K562 (cell line): ENCODE measurements around the gene DNM1. TPM values are rescaled to one million over a fixed set of nuclear protein-coding genes. Genes with fewer than 3 reads are reported as not detected.

ENCODE experiments used
- CTCFL ChIP-seq: IDR thresholded peaks from 2 replicates; pipeline ENCODE4 v1.6.1; 2011; ENCODE audit warnings: borderline replicate concordance, low read depth, mild to moderate bottlenecking, moderate library complexity, low read length; ENCODE audit not compliant: insufficient read depth, poor library complexity, severe bottlenecking
- ELF4 ChIP-seq: fragments of 450-650 bp; formaldehyde crosslinking; IDR thresholded peaks from 2 replicates; pipeline ENCODE4 v1.4.0; 2022; ENCODE audit warnings: missing genetic modification characterization
- HBP1 ChIP-seq: fragments of 450-650 bp; formaldehyde crosslinking; IDR thresholded peaks from 2 replicates; pipeline ENCODE4 v1.4.0; 2022; ENCODE audit warnings: missing genetic modification characterization
- HDAC1 ChIP-seq, 2 experiments: fragments of 450-650 bp; IDR thresholded peaks; 2 replicates each; pipeline ENCODE4 v1.6.1; 2016 to 2017; ENCODE audit warnings: inconsistent platforms in 1 of 2, mild to moderate bottlenecking in 1 of 2, moderate library complexity in 1 of 2
- THRB ChIP-seq: fragments of 450-650 bp; formaldehyde crosslinking; conservative IDR thresholded peaks from 2 replicates; pipeline ENCODE4 v1.4.0; 2022; ENCODE audit warnings: mild to moderate bottlenecking, missing genetic modification characterization
- TSHZ1 ChIP-seq: fragments of 250-450 bp; sonication (Bioruptor Pico); IDR thresholded peaks from 2 replicates; pipeline ENCODE4 v1.4.0; 2020; ENCODE audit warnings: mild to moderate bottlenecking, moderate library complexity
- ZNF512 ChIP-seq: IDR thresholded peaks from 2 replicates; pipeline ENCODE4 v1.6.1; 2016; ENCODE audit warnings: missing genetic modification characterization, missing compliant biosample characterization
- polyA plus RNA-seq, 8 experiments: library from polyadenylated mRNA; depleted of rRNA in 4 of 8; stranded (reverse) in 5 of 8; unstranded in 3 of 8; fragments of >200 nt; fragmentation: Nextera tagmentation in 2 of 8; fragmentation: Illumina TruSeq in 1 of 8; extraction: Ambion mirVana in 2 of 8; extraction: Trizol in 1 of 8; gene quantifications; 2 replicates each; pipeline versions ENCODE4 v1.2.1 to v1.2.3, GENCODE V29; 2011 to 2014; ENCODE audit warnings: inconsistent platforms in 1 of 8, missing spikeins in 1 of 8
- total RNA-seq, 7 experiments: library from RNA; depleted of rRNA in 6 of 7; stranded (reverse); fragments of >200 nt in 6 of 7; fragmentation: Illumina TruSeq in 2 of 7; extraction: Trizol in 2 of 7; gene quantifications; 2 replicates each; pipeline versions ENCODE4 v1.2.1 to v1.2.3, GENCODE V29; 2011 to 2021; ENCODE audit warnings: low replicate concordance in 1 of 7

The DNM1 gene
- total and polyA plus RNA-seq, 9 of the 15 experiments (the other 6 are each of a cell fraction or from before 2014, with no cell fraction given) = 0.39 to 23.1 (median 9.1) TPM

GRCh38 chr9:128285033-128285784 lies 82.0 kb downstream of the DNM1 start (continued):
- TF ChIP-seq HBP1 (CRISPR knock-in tag) = peak; percentile 79; the same call in 1 of the 2 replicates
- TF ChIP-seq TSHZ1 (CRISPR knock-in tag) = 0 out of 2 replicates have a peak, but pooled peaks have one; percentile 14
- peak; percentile 37 for TF ChIP-seq CTCFL
- TF ChIP-seq THRB (CRISPR knock-in tag) = peak; percentile 81
- peak; percentile 69 for TF ChIP-seq ZNF512 (tag)
- TF ChIP-seq HDAC1 (IDR thresholded peaks at IDR 0.05) = no peak
- peak; percentile 75; the same call in 1 of the 2 replicates for TF ChIP-seq ELF4
- TF ChIP-seq, all 486 proteins: peak for 12
